ENCODE data around the gene ADAMTSL1.

DNA sequence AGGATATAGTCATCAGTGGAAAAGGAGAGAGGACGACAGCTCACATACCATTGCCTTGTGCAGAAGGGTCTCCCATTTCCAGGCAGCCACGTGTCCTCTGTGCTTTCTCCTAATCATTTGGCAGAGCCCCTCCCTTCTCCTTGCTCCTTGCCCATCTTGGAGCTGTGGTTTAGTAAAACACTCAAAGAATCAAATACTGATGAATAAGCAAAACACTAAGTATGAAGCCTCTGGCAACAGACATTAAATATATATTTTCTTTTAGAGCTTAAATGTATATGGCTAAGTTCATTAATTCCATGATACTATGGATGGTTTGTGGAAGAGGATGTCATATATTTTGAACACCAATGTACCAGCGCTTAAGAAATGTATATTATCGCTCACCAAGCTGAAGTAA lies 280.6 kb downstream of the ADAMTSL1 start:
- TF ChIP-seq POLR2A (IDR thresholded peaks at IDR 0.05) (no peak), CTCF (IDR thresholded peaks at IDR 0.05) (no peak)
